AG04449 (cell line): Measurements from ENCODE around the gene LRP1B.
A peak's percentile ranks its signal among the peaks of the same experiment; 100 is the strongest.

Experiments used
- CTCF ChIA-PET: fragments of 350-600 bp; formaldehyde crosslinking; extraction: SDS; loops from one replicate; lab custom pipeline; 2021; ENCODE audit warnings: antibody characterized with exemption; lab: Yijun Ruan, JAX
- POLR2A ChIA-PET: fragments of 400-600, 350-600 bp; formaldehyde crosslinking; extraction: SDS; loops from one replicate; lab custom pipeline; 2020; ENCODE audit warnings: antibody characterized with exemption, inconsistent platforms; lab: Yijun Ruan, JAX
- DNase-seq: peaks from one replicate; pipeline ENCODE4 v3.0.0-alpha.2; 2010; ENCODE audit warnings: low read depth, low spot score
- H3K4me3 ChIP-seq: 2 replicates; pipeline ENCODE4 v1.5.1; 2011; ENCODE audit warnings: low read depth, mild to moderate bottlenecking, control low read depth, low read length
- CTCF ChIP-seq: IDR thresholded peaks from one replicate; pipeline ENCODE4 v1.5.1; 2011; ENCODE audit warnings: mild to moderate bottlenecking, moderate library complexity, low read length, control low read depth, inconsistent platforms; ENCODE audit not compliant: insufficient read depth; ENCODE audit errors: missing control alignments

Gene LRP1B

DNA sequence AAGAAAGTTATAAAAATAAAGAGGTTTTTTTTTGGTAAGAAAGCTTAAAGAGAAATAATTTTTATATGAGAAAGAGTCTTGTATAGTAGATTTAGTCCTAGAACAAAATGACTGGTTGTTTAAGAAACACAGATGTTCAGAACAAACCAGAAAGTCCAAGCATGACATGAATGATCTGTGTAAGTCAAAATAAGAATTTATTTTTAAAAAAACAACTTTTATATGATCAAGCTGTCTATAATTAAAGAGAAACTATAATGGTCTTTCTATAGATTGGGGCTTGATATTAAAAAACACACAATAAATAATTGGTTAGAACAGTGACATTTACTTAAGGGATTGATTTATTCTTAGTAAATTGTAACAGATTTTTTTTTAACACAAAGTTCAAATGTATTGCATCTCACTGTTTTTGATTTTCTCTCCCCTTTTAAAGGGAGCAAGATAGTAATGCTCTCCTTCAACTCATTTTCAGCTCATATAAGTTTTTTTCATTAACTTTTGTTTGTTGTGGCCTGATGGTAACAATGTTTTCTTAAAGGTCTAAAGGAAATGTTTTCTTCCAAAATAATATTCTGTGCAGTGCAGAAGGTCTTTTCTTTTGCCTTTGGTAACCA lies 1256.8 kb downstream of the LRP1B start:
- POLR2A ChIA-PET, result no interaction called here
- H3K4me3 ChIP-seq, result no peak overlapping the region
- TF ChIP-seq CTCF, result no peak
- CTCF ChIA-PET, result interaction anchor here (1.1 kb wide), 1 partner anchor 10 kb away, joined by 5 read pairs; no protein-coding TSS in a partner anchor
- no peak for DNase-seq

DNA sequence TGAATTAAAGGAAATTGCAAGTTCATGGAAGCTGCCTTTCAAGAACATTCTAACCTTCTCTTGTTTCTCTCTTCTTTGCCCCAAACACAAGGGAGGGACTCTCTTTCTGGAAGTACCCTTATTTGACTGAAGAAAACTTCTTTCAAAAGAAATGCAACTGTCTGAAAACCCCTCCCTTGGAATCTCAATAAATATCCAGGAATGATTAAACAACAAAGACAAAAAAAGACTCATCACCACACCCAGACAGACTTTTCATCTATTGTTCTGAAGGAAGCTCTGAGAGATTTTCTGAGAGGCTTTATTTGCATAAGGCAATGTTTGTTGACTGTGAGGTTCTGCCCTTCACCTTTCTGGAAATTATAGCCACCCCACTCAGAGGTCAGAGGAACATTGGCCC lies 1260.9 kb downstream of the LRP1B start:
- ChIA-PET CTCF (no interaction called here), POLR2A (no interaction called here)
- DNase-seq, result no peak
- no peak for TF ChIP-seq CTCF
- H3K4me3 ChIP-seq, result no peak overlapping the region

DNA sequence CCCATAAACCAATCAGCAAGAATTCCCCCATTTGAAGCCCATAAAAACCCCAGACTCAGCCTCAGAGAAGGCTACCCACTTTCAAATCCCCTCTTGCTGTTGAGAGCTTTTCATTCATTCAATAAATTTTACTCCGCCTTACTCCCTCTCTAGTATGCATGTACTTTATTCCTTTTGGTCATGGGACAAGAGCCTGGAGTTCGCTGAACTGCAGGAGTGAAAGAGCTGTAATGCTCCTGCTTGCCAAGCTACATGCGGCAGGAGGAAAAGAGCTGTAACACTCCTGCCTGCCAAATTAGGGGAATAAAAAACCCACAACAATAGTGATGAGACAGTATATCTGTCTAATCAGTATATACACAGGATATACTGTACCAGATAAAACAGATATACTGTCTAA lies 1261.7 kb downstream of the LRP1B start:
- no peak for DNase-seq
- no peak overlapping the region for H3K4me3 ChIP-seq
- POLR2A ChIA-PET, result no interaction called here
- TF ChIP-seq CTCF, result no peak
- CTCF ChIA-PET, result no interaction called here

DNA sequence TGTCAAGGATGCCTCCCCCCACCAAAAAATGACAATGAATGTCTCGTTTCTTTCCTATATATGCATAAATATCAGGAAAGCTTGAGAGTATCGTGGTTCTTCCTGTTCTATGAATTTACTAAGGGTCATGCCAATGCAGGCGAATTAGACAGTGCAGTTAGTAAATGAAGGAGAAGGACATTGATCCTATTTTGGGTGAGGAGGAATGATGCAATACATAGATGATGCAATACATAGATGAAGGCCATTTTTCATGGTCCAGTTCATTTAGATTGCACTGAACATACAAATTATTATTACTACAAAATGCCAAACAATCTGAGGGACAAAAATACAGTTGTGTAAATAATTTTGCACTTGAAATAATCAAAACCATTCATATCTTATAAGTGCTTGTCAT lies 1265.0 kb downstream of the LRP1B start:
- no peak for TF ChIP-seq CTCF
- DNase-seq, result no peak
- POLR2A ChIA-PET, result no interaction called here
- H3K4me3 ChIP-seq, result no peak overlapping the region
- CTCF ChIA-PET, result no interaction called here

GRCh38 chr2:140863713-140864112 lies 1267.1 kb downstream of the LRP1B start:
- CTCF ChIA-PET, result interaction anchor here (0.8 to 2.1 kb wide), 15 partner anchors 9 to 1276 kb away, joined by 3 to 11 read pairs (median 4); no protein-coding TSS in a partner anchor
- H3K4me3 ChIP-seq, result no peak overlapping the region
- DNase-seq, result no peak
- peak; percentile 45 for TF ChIP-seq CTCF
- POLR2A ChIA-PET, result no interaction called here

DNA sequence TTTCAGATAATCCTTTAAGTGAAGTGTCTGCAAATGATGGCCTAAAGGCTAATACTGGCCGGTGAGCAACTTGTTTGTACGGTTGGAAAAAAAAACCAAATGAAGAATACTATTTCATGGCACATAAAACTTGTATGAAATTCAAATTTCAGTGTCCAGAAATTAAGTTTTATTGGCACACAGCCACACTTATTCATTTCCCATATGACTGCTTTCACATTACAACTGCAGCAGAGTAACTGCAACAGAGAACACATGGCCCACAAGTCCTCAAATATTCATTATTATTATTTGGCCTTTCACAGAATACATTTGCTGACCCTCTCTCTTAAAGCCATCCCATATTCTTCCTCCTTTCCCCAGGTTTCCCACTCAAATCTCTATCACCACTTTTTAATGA lies 1268.6 kb downstream of the LRP1B start:
- DNase-seq, result no peak
- CTCF ChIA-PET, result interaction anchor here (1.0 to 1.3 kb wide), 3 partner anchors 9 to 96 kb away, joined by 3 read pairs; no protein-coding TSS in a partner anchor
- no peak for TF ChIP-seq CTCF
- POLR2A ChIA-PET, result no interaction called here
- no peak overlapping the region for H3K4me3 ChIP-seq
